Stimulated activated naive CD8-positive, alpha-beta T cell treated with anti-CD3 and anti-CD28 coated beads, Interleukin-15, Interleukin-2, amounts not matched to agents 100 U/mL and 50 U/mL, for 24 hours (primary cell): ENCODE results near the gene ZNF827.

Source experiments
- ATAC-seq: fragments of 150-1000 bp; cut with Tn5 transposase; one replicate; pipeline ENCODE4 v1.10.0; 2021
- DNase-seq: peaks from one replicate; pipeline ENCODE4 v3.0.0; 2021

ZNF827 gene

GRCh38 chr4:145935253-145936141 is 3.1 kb downstream of the ZNF827 start:
- no peak for ATAC-seq
- DNase-seq, result peak; percentile 45

- no peak for ATAC-seq
- no peak for DNase-seq
Observed at GRCh38 chr4:145934434-145935047, 4.1 kb downstream of the ZNF827 start.

- no peak for DNase-seq
- ATAC-seq, result no peak
Observed at GRCh38 chr4:145933134-145933533, 5.5 kb downstream of the ZNF827 start.

GRCh38 chr4:145931403-145931802 is 7.2 kb downstream of the ZNF827 start:
- ATAC-seq, result no peak
- DNase-seq, result no peak

- no peak for DNase-seq
- peak; percentile 57 for ATAC-seq
Observed at GRCh38 chr4:145930592-145930991, 8.0 kb downstream of the ZNF827 start.

- ATAC-seq, result peak; percentile 6
- DNase-seq, result no peak
Observed at GRCh38 chr4:145929415-145930178, 9.0 kb downstream of the ZNF827 start.

- DNase-seq (no peak), ATAC-seq (no peak)
Observed at GRCh38 chr4:145928748-145929147, 9.9 kb downstream of the ZNF827 start.

- no peak for ATAC-seq
Observed at GRCh38 chr4:145927030-145927429, 11.6 kb downstream of the ZNF827 start.

GRCh38 chr4:145921231-145921630 is 17.4 kb downstream of the ZNF827 start:
- DNase-seq (no peak), ATAC-seq (no peak)

More at GRCh38 chr4:145927030-145927429, 11.6 kb downstream of the ZNF827 start:
- no peak for DNase-seq

GRCh38 chr4:145920205-145920604 is 18.4 kb downstream of the ZNF827 start:
- no peak for DNase-seq

GRCh38 chr4:145912376-145912775 is 26.2 kb downstream of the ZNF827 start:
- ATAC-seq (no peak), DNase-seq (no peak)

More at GRCh38 chr4:145920205-145920604, 18.4 kb downstream of the ZNF827 start:
- ATAC-seq, result no peak

- DNase-seq (no peak), ATAC-seq (no peak)
Observed at GRCh38 chr4:145909773-145910172, 28.9 kb downstream of the ZNF827 start.

- no peak for DNase-seq
- no peak for ATAC-seq
Observed at GRCh38 chr4:145909281-145909715, 29.3 kb downstream of the ZNF827 start.

- no peak for ATAC-seq
- DNase-seq, result no peak
Observed at GRCh38 chr4:145907812-145908211, 30.8 kb downstream of the ZNF827 start.

- DNase-seq (no peak), ATAC-seq (no peak)
Observed at GRCh38 chr4:145907390-145907789, 31.2 kb downstream of the ZNF827 start.

GRCh38 chr4:145904413-145905177 is 34.0 kb downstream of the ZNF827 start:
- no peak for ATAC-seq
- no peak for DNase-seq

- no peak for DNase-seq
- no peak for ATAC-seq
Observed at GRCh38 chr4:145902522-145902921, 36.1 kb downstream of the ZNF827 start.

- ATAC-seq, result no peak
- DNase-seq, result no peak
Observed at GRCh38 chr4:145899886-145900460, 38.6 kb downstream of the ZNF827 start.

- DNase-seq (no peak), ATAC-seq (no peak)
Observed at GRCh38 chr4:145898926-145899531, 39.6 kb downstream of the ZNF827 start.

- ATAC-seq, result no peak
- DNase-seq, result no peak
Observed at GRCh38 chr4:145898466-145898865, 40.2 kb downstream of the ZNF827 start.

GRCh38 chr4:145895056-145895455 is 43.6 kb downstream of the ZNF827 start:
- DNase-seq (no peak), ATAC-seq (no peak)
